Smooth muscle cell (in vitro differentiated cells): Measurements from ENCODE around the gene ZNFX1. TPM values are rescaled to one million over a fixed set of nuclear protein-coding genes. Genes with fewer than 3 reads are reported as not detected.

Experiments used
- DNase-seq: peaks from one replicate; lab custom pipeline; 2025; ENCODE audit not compliant: unreplicated experiment; lab: John Stamatoyannopoulos, UW
- H2AFZ ChIP-seq: fragments of 200-600 bp; sonication (generic); 2 replicates; pipeline ENCODE4 v1.6.0; 2016; ENCODE audit warnings: antibody characterized with exemption, low read depth, mild to moderate bottlenecking
- H3F3A ChIP-seq: fragments of 200-600 bp; sonication (generic); 2 replicates; pipeline ENCODE4 v1.6.0; 2017; ENCODE audit warnings: antibody characterized with exemption, low read depth
- H3K27ac ChIP-seq: fragments of 200-600 bp; sonication (generic); 2 replicates; pipeline ENCODE4 v1.5.1; 2016; ENCODE audit warnings: low read depth, mild to moderate bottlenecking
- H3K27me3 ChIP-seq: fragments of 200-600 bp; sonication (generic); 2 replicates; pipeline ENCODE4 v1.6.1; 2016; ENCODE audit warnings: low read depth, mild to moderate bottlenecking
- H3K36me3 ChIP-seq: fragments of 200-600 bp; sonication (generic); 2 replicates; pipeline ENCODE4 v1.5.1; 2016; ENCODE audit warnings: low read depth
- H3K4me1 ChIP-seq: fragments of 200-600 bp; sonication (generic); 2 replicates; pipeline ENCODE4 v1.5.1; 2016; ENCODE audit warnings: low read depth
- H3K4me2 ChIP-seq: fragments of 200-600 bp; sonication (generic); 2 replicates; pipeline ENCODE4 v1.6.0; 2016; ENCODE audit warnings: mild to moderate bottlenecking
- H3K4me3 ChIP-seq: fragments of 200-600 bp; sonication (generic); 2 replicates; pipeline ENCODE4 v1.5.1; 2016; ENCODE audit warnings: mild to moderate bottlenecking
- H3K79me2 ChIP-seq: fragments of 200-600 bp; sonication (generic); 2 replicates; pipeline ENCODE4 v1.6.0; 2016; ENCODE audit warnings: low read depth, mild to moderate bottlenecking
- H3K9ac ChIP-seq: fragments of 200-600 bp; sonication (generic); 2 replicates; pipeline ENCODE4 v1.6.0; 2016; ENCODE audit warnings: low read depth
- H3K9me3 ChIP-seq: fragments of 200-600 bp; sonication (generic); replicated peaks from 2 replicates; pipeline ENCODE4 v1.5.1; 2016; ENCODE audit warnings: low read depth
- H4K20me1 ChIP-seq: fragments of 200-600 bp; sonication (generic); 2 replicates; pipeline ENCODE4 v1.6.0; 2016; ENCODE audit warnings: low read depth
- CTCF ChIP-seq: fragments of 200-600 bp; sonication (generic); IDR thresholded peaks from 2 replicates; pipeline ENCODE4 v1.5.1; 2017; ENCODE audit warnings: borderline replicate concordance, mild to moderate bottlenecking, antibody characterized with exemption; ENCODE audit not compliant: insufficient read depth, poor library complexity, severe bottlenecking
- WGBS: methylation state at CpG from one replicate; pipeline ENCODE4 v1.1.7; 2016; ENCODE audit warnings: low lambda C conversion rate; 5-methylcytosine and 5-hydroxymethylcytosine counted together
- polyA plus RNA-seq: library from polyadenylated mRNA; unstranded; fragments of >200 nt; fragmentation: Nextera tagmentation; extraction: Ambion mirVana; gene quantifications from 2 replicates; pipeline ENCODE4 v1.2.1, GENCODE V29; 2016
- total RNA-seq: library from RNA; depleted of rRNA; stranded (reverse); fragments of >200 nt; gene quantifications from 2 replicates; pipeline ENCODE4 v1.2.3, GENCODE V29; 2014

ZNFX1 gene
- total and polyA plus RNA-seq, 2 experiments from 2014 or later, result 15.9 to 16.4 TPM

- TF ChIP-seq CTCF, result no peak
- Histone ChIP-seq H3K4me1 (peaks cover 74% of the 10 kb centered on the region), H3K9ac (peak overlapping the region; percentile 29), H3K79me2 (peaks cover 78% of the 10 kb centered on the region), H2AFZ (no peak overlapping the region), H4K20me1 (peaks cover 100% of the 10 kb centered on the region), H3K36me3 (no peaks in the 10 kb centered on the region), H3F3A (peaks cover 66% of the 10 kb centered on the region), H3K27ac (peak overlapping the region; percentile 97), H3K4me2 (peak overlapping the region; percentile 43), H3K27me3 (no peaks in the 10 kb centered on the region), H3K9me3 (no peaks in the 10 kb centered on the region), H3K4me3 (peak overlapping the region; percentile 12)
- DNase-seq, result no peak
- WGBS, result 64% methylated on average over 5 of the region's 5 CpGs
These were observed 7.0 kb upstream of the ZNFX1 start for GRCh38 chr20:49284818-49285217.

GRCh38 chr20:49283703-49284625 is 6.1 kb upstream of the ZNFX1 start:
- peaks cover 100% of the 10 kb centered on the region for H4K20me1 ChIP-seq
- H3K9ac ChIP-seq, result no peak overlapping the region
- no peaks in the 10 kb centered on the region for H3K36me3 ChIP-seq

GRCh38 chr20:49283176-49283702 is 5.4 kb upstream of the ZNFX1 start:
- H3K79me2 ChIP-seq, result peaks cover 91% of the 10 kb centered on the region
- peaks cover 60% of the 10 kb centered on the region for H3F3A ChIP-seq
- H2AFZ ChIP-seq, result no peak overlapping the region
- peak overlapping the region; percentile 87 for H3K4me2 ChIP-seq
- TF ChIP-seq CTCF, result no peak
- H3K4me3 ChIP-seq, result peak overlapping the region; percentile 72
- WGBS, result 62% methylated on average over 9 of the region's 9 CpGs
- H3K9ac ChIP-seq, result no peak overlapping the region
- H3K27me3 ChIP-seq, result no peaks in the 10 kb centered on the region
- no peaks in the 10 kb centered on the region for H3K36me3 ChIP-seq
- DNase-seq, result no peak
- H3K4me1 ChIP-seq, result peaks cover 77% of the 10 kb centered on the region
- peak overlapping the region; percentile 97 for H3K27ac ChIP-seq
- no peaks in the 10 kb centered on the region for H3K9me3 ChIP-seq
- H4K20me1 ChIP-seq, result peaks cover 97% of the 10 kb centered on the region

More at GRCh38 chr20:49283703-49284625, 6.1 kb upstream of the ZNFX1 start:
- Histone ChIP-seq H3F3A (peaks cover 64% of the 10 kb centered on the region), H3K79me2 (peaks cover 86% of the 10 kb centered on the region), H3K27ac (peak overlapping the region; percentile 97), H3K27me3 (no peaks in the 10 kb centered on the region), H3K4me1 (peaks cover 77% of the 10 kb centered on the region), H3K4me3 (peak overlapping the region; percentile 72), H3K4me2 (peak overlapping the region; percentile 87), H2AFZ (no peak overlapping the region), H3K9me3 (no peaks in the 10 kb centered on the region)
- DNase-seq, result no peak
- 62% methylated on average over 3 of the region's 3 CpGs for WGBS
- TF ChIP-seq CTCF, result no peak
